Measurements from ENCODE around the gene PACSIN1. TPM values are rescaled to one million over a fixed set of nuclear protein-coding genes. Genes with fewer than 3 reads are reported as not detected.
A peak's percentile ranks its signal among the peaks of the same experiment; 100 is the strongest.

The PACSIN1 gene
- total and polyA plus RNA-seq, 2 donors (not counting 3 experiments of a cell fraction or from before 2014, with no cell fraction given): 0.03 TPM; not detected in 1

- intact Hi-C loops (cut with micrococcal nuclease) (no loop called here), dilution Hi-C loops (cut with MboI; ENCODE audit: extremely low pct_ligation_motif_present, low sequenced_read_pairs) (no loop called here)
- Histone ChIP-seq H3K27me3 (ENCODE audit: control insufficient read depth in 2 of 2, insufficient read depth in 2 of 2, low read length in 2 of 2) (no peaks in the 10 kb centered on the region), H3K4me1 (ENCODE audit: control insufficient read depth, extremely low read depth, insufficient read depth, low read length) (peaks cover 6% of the 10 kb centered on the region), H3K4me3 (replicated peaks in 1 of 3; ENCODE audit: insufficient read depth in 1 of 3, low read depth in 1 of 3, low read length in 3 of 3) (no peak overlapping the region), H3K9me3 (replicated peaks; ENCODE audit: control insufficient read depth, insufficient read depth, low read length) (no peaks in the 10 kb centered on the region), H3K27ac (ENCODE audit: insufficient read depth, low read depth, low read length) (no peak overlapping the region), H2AFZ (ENCODE audit: low read depth, low read length) (no peak overlapping the region), H3K4me2 (ENCODE audit: insufficient read depth, low read length) (no peak overlapping the region), H3K36me3 (ENCODE audit: control insufficient read depth in 2 of 2, extremely low read depth in 1 of 2, insufficient read depth in 2 of 2, low read length in 2 of 2) (no peaks in the 10 kb centered on the region), H3K79me2 (ENCODE audit: control insufficient read depth, insufficient read depth, low read length) (no peaks in the 10 kb centered on the region), H3K9ac (replicated peaks; ENCODE audit: extremely low read depth, insufficient read depth, low read length) (no peak overlapping the region), H4K20me1 (replicated peaks; ENCODE audit: control insufficient read depth, extremely low read depth, insufficient read depth, low read length) (no peaks in the 10 kb centered on the region), H3K9me1 (replicated peaks; ENCODE audit: control insufficient read depth, extremely low read depth, insufficient read depth, low read length) (no peaks in the 10 kb centered on the region)
- POLR2A ChIA-PET: interaction anchor here (0.5 to 0.6 kb wide), 2 partner anchors 26 to 111 kb away, joined by 3 read pairs; no protein-coding TSS in a partner anchor
- no peak for TF ChIP-seq POLR2AphosphoS5 (IDR thresholded peaks at IDR 0.05; ENCODE audit: insufficient read depth, low read depth, low read length)
- TF ChIP-seq EZH2 (IDR thresholded peaks at IDR 0.05; ENCODE audit: borderline replicate concordance, low read depth, low read length, severe bottlenecking): no peak
- TF ChIP-seq, protein P1, sequence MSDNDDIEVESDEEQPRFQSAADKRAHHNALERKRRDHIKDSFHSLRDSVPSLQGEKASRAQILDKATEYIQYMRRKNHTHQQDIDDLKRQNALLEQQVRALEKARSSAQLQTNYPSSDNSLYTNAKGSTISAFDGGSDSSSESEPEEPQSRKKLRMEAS (IDR thresholded peaks at IDR 0.05; ENCODE audit: insufficient read depth, insufficient read length): no peak
- TF ChIP-seq FOS (IDR thresholded peaks at IDR 0.05; ENCODE audit: borderline replicate concordance, insufficient read depth, low read length): no peak
- TF ChIP-seq MYC (IDR thresholded peaks at IDR 0.05; ENCODE audit: low read depth, low read length): no peak
- TF ChIP-seq POLR2A (IDR thresholded peaks at IDR 0.05; ENCODE audit: low read depth, low read length): no peak
- no peak for TF ChIP-seq CTCF (IDR thresholded peaks at IDR 0.05; ENCODE audit: extremely low read depth in 1 of 2, insufficient read depth in 1 of 2, low read depth in 1 of 2, low read length in 2 of 2)
- TF ChIP-seq JUN (IDR thresholded peaks at IDR 0.05; ENCODE audit: borderline replicate concordance, insufficient read depth, insufficient read length, low read depth): no peak
- TF ChIP-seq GATA2 (IDR thresholded peaks at IDR 0.05; ENCODE audit: insufficient read depth, insufficient read length, low read depth, low read length): no peak
- DNase-seq (ENCODE audit: low read depth, low spot score): peak; percentile 18
- BruUV-seq (replicated peaks): no TSS peak
- CTCF ChIA-PET: interaction anchor here (1.3 to 2.4 kb wide), 3 partner anchors 11 to 62 kb away, joined by 3 to 7 read pairs (median 6); no protein-coding TSS in a partner anchor
- no peak for FAIRE-seq
Observed at GRCh38 chr6:34546551-34547321, 80.9 kb downstream of the PACSIN1 start.

Data from endothelial cell of umbilical vein (primary cell).